HG02981 (cell line): Measurements from ENCODE around the gene AIP.
"Not testable (repeated sequence)": the region's sequence is repeated elsewhere in the genome, so short reads cannot be mapped to it uniquely, and the experiment has no call there.

Experiments used
- ATAC-seq: cut with Tn5 transposase; IDR thresholded peaks from one replicate; pipeline ENCODE4 v1.9.1; 2021; ENCODE audit warnings: mild to moderate bottlenecking, moderate library complexity; ENCODE audit not compliant: unreplicated experiment

Gene AIP

GRCh38 chr11:67505605-67506396 lies 23.0 kb downstream of the AIP start:
- no peak for ATAC-seq

DNA sequence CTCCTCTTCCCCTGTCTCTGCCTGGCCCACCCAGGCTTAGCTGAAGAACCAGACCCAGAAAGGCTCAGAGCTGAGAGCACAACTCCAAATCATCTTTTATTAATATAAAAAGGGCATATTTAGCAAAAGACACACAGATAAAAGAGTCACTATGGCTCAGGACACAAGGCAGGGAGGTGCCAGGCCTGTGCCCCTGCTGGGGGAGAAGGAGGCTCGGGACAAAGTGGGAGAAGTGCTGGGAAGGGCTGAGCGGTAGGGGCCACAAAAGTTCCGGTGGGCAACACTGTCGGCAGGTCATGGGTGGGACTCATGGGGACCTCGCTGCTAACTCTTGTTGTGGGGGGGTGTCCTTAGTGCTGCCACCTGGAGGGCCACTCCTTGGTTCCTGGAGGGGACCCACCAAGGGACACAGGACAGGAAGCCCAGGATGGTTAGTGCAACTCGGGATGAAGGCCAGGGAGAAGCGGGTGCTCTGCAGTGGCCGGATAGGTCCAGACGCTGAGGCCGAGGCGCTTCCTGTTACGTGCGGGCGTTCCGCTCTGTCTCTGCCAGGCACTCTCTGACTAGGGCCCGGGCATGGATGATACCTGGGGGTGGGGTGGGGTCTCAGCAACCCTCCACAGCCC lies 23.7 kb downstream of the AIP start:
- no peak for ATAC-seq

- ATAC-seq = no peak
Observed at GRCh38 chr11:67507242-67507863, 24.5 kb downstream of the AIP start.

DNA sequence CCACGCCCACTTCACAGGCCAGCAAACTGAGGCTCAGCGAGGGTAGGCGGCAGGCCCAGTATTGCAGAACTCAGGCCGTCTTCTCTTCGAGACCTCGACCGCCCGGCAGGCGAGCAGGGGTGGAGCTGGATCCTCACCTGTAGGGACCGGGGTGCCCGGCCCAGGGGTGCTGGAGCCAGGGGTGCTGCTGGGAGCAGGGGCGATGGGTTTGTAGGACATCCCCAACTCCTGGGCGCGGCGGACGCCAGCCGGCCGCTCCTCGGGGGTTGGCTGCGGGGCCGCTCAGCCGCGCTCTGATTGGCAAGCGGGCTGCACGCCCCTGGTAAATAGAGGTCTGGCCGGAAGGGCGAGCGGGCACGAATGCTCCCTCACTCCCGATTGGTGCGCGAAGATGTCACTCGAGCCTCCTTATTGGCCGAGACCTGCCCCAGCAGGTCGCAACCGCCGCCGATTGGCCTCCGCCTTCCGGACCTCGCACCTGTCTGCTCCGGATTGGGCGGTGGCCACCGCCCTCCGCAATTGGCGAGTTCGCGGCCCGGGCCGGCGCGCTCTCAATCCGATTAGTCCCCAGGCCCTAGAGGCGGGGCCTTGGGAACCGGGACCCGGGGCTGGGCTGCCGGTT lies 25.1 kb downstream of the AIP start, which contains the start of gene CDK2AP2:
Gene CDK2AP2, minus strand, starts transcription at position 299 of the 622 bp plus-strand sequence. Its CDS starts 80 bp downstream, at position 219.
- peak; percentile 78 for ATAC-seq

DNA sequence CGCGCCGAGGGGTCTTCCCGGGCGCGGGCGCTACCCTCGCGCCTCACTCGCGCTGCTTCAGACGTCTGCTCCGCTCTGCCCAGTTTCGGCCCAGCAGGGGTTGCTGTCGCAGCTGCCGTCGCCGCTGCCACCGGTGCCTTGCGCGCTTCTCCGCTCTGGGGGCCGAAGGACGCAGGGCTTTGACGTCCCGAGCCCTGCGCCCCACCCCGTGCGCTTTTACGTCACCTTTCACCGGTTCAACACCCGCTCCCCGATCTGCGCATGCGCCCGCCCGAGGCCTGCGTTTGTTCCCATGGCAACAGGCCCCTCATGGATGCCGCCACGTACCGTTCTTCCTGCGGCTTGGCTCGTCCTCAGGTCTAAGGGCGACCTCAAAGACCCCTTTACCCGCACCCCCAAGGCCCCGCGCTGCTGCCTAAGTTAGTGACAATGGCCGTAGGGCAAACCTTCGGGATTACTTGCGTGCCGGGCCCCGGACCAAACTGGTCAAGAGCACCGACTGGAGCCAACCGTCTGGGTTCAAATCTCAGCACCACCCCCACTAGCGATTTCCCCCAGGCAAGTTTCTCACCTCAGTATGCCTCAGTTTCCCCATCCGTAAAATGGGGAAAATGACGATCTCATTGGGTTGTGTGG lies 25.8 kb downstream of the AIP start:
- peak; percentile 33 for ATAC-seq

GRCh38 chr11:67510023-67510345 lies 27.2 kb downstream of the AIP start:
- no peak for ATAC-seq

- ATAC-seq = not testable (repeated sequence)
Observed at GRCh38 chr11:67511558-67511957, 28.7 kb downstream of the AIP start.

- ATAC-seq = no peak
Observed at GRCh38 chr11:67514116-67514515, 31.3 kb downstream of the AIP start.

- ATAC-seq = no peak
Observed at GRCh38 chr11:67516806-67517205, 34.0 kb downstream of the AIP start.

DNA sequence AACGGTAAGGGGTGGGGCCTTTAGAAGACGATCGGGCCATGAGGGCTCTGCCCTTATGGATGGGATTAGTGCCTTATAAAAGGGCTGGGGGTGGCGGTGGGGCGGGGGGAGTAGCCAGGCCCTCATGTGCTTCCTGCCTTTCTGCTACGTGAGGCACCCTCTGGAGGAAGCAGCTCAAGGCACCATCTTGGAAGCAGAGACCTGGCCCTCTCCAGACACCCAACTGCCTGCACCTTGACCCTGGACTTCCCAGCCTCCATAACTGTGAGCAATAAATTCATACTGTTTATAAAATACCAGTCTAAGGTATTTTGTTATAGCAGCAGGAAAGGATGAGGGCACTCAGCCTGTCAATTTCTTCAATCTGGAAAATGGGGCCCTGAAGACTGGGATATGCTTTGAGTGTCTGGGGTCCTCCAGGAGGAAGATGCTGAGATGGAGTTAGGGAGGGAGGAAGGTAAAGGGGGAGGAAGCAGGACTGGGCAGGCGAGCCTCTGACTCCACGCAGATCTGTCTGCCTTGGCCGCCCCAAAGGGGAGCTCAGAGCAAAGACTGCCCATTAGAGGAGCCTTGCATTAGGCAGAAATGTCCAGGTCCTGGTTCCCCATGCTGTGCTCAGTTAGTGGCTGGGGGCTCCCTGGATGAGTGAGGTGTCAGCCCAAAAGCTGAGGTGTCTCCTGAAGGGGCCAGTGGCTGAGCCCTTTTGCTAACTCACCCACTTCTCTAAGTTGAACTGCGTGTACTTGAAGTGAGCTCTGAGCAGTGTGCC lies 35.1 kb downstream of the AIP start:
- ATAC-seq = no peak

DNA sequence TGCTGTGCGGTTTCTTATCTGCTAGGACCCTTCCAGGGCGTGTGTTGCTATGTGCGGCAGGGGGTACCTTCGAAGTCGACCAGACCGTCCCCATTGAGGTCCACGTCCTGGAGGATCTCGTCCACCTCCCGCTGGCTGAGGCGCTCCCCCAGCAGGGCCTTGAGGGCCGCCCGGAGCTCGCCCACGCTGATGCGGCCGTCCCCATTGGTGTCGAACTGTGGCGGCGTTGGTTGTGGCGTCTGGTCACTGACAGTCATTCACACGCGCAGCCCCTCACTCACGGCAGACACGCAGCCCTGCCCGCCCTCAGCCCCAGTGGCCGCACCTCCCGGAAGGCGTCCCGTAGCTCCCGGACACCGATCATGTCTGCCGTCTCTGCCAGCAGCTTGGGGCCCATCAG lies 36.9 kb downstream of the AIP start:
- ATAC-seq = no peak

DNA sequence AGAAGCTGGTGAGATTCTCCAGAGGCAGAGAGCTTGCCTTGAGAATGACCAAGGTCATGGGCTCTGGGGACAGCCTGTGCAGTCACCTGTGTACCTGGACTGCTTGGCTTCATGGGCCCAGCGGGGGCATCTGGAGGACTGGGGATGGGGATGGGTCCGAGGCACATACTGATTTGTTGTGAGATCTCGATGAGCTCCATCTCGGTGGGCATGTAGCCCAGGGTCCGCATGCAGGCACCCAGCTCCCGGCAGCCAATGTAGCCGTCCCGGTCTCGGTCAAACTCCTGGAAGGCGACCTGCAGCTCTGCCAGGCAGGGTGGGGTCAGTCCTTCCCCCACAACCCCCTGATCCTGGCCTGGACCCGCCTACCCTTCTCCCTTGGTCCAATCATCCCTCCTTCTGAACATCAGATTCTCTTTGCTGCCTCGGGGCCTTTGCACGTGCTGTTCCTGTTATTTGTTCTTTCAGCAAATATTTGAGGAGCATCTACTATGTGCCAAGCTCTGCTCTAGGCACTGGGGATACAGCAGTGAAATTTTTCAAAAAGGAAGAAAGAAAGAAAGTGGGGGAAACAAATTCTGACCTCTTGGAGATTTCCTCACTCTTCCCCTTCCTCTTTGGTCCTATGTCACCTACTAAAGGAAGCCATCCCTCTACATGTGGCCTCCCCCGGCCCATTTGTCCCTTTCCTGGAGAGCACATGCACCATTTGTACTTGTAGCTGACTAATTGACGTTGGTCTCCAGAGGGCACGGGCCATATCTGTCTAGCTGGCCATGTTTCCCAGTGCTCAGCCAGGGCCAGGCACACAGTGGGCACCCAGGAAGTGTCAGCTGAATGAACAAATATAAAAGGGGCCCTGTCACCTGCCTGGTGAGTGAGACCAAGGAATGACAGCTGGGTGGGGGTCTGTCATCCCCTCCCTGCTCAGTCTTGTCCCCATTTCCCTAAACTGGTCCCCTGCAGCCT lies 38.3 kb downstream of the AIP start:
- no peak for ATAC-seq

DNA sequence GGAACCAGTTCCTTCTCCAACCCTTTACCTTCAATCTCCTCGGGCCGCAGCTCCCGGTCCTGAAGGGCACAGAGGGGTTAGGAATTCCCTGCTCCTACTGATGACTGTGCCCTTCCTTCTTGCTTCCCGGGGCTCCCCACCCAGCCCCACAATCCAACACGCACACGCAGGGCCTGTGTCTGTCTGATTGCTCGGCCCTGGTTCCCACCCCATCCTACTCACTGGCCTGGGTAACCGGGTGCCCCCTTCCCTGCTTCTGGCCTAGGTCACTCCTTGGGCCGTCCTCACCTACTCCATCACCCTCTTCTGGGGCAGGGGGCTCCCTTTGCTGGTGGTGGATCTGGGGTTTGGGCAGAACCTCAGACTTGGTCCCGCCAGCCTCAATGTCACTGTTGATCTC lies 39.1 kb downstream of the AIP start:
- no peak for ATAC-seq

- ATAC-seq = no peak
Observed at GRCh38 chr11:67522338-67522737, 39.5 kb downstream of the AIP start.

DNA sequence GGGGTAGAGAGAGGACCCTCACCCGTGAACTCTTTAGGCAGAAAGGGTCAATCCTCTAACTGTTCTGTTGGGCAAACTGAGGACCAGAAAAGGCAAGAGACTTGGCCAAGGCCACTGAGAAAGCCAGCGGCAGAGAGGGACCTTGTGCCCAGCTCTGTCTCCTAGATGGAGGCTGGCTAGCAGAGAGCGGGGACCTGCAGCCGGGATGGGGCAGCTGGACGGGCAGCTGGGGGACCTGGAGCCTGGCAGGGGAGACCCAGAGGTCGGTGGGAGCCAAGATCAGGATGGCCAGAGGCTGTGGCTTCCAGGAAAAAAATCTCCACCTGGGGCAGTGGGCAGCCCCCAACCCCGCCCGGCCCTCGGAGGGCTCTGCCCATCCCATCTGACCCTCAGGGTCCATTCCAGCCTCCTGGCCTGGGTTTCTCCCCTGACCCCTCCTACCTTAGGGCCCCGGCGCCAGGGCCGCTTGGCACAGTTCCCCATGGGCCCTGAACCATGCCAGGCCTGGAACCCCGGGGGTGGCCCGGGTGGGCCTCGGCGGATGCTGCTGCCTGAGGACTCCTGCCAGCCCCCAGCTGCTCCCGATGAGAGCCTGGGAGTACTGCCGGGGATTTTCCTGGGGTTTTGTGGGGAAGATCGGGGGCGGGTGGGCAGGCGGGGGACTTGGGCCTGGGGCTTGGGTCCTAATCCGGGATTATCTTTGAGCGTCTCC lies 40.2 kb downstream of the AIP start, which contains the start of gene CABP2:
Gene CABP2, minus strand, starts transcription at position 603 of the 712 bp plus-strand sequence. Its CDS starts 120 bp downstream, at position 483.
- ATAC-seq = no peak

GRCh38 chr11:67523556-67524479 lies 41.0 kb downstream of the AIP start:
- no peak for ATAC-seq

DNA sequence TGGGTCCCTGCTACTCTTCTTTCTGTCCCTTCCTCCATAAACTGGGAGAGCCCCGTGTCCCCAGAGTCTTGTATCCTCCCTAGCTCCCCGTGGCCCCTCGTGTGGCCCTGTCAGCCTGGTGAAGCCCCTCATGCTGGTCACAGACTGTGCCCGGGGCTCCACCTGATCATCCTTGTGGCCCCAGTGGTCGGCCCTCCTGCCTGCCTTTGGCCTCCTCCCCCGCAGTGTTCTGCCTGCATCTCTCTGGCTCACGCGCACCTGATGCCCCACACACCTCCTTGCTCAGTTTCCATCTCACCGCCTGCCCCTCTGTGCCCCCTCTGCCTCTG lies 41.6 kb downstream of the AIP start:
- no peak for ATAC-seq
